Colon (tissue), 2 donors: Measurements from ENCODE around the gene RPS15.

ENCODE experiments used
- FAIRE-seq: peaks from 2 replicates; lab custom pipeline; 2012; peaks lifted over from hg19 to GRCh38; lab: Jason Lieb, UNC
- donor health status: control.
- donor health status: control.

RPS15 gene

GRCh38 chr19:1420590-1420989 lies 17.6 kb upstream of the RPS15 start:
- FAIRE-seq = no peak

GRCh38 chr19:1421218-1421957 lies 16.8 kb upstream of the RPS15 start:
- no peak for FAIRE-seq

- FAIRE-seq = no peak
Observed at GRCh38 chr19:1421958-1422305, 16.3 kb upstream of the RPS15 start.

- no peak for FAIRE-seq
Observed at GRCh38 chr19:1422360-1422759, 15.8 kb upstream of the RPS15 start.

- FAIRE-seq = no peak
Observed at GRCh38 chr19:1422943-1423342, 15.3 kb upstream of the RPS15 start.

GRCh38 chr19:1423436-1424191 lies 14.6 kb upstream of the RPS15 start:
- FAIRE-seq = no peak

GRCh38 chr19:1424192-1424955 lies 13.8 kb upstream of the RPS15 start:
- no peak for FAIRE-seq

GRCh38 chr19:1425102-1425837 lies 12.9 kb upstream of the RPS15 start:
- FAIRE-seq = no peak

GRCh38 chr19:1425902-1426301 lies 12.3 kb upstream of the RPS15 start:
- no peak for FAIRE-seq

GRCh38 chr19:1426736-1427135 lies 11.5 kb upstream of the RPS15 start:
- no peak for FAIRE-seq

GRCh38 chr19:1427221-1427920 lies 10.8 kb upstream of the RPS15 start:
- FAIRE-seq = no peak

- no peak for FAIRE-seq
Observed at GRCh38 chr19:1428738-1429391, 9.3 kb upstream of the RPS15 start.

- FAIRE-seq = no peak
Observed at GRCh38 chr19:1429750-1430149, 8.4 kb upstream of the RPS15 start.

- FAIRE-seq = no peak
Observed at GRCh38 chr19:1430246-1430645, 8.0 kb upstream of the RPS15 start.

GRCh38 chr19:1431759-1432506 lies 6.3 kb upstream of the RPS15 start:
- no peak for FAIRE-seq

GRCh38 chr19:1432507-1432887 lies 5.7 kb upstream of the RPS15 start:
- no peak for FAIRE-seq

- no peak for FAIRE-seq
Observed at GRCh38 chr19:1433119-1434039, 4.8 kb upstream of the RPS15 start.

GRCh38 chr19:1434040-1434366 lies 4.2 kb upstream of the RPS15 start:
- no peak for FAIRE-seq

GRCh38 chr19:1434577-1435060 lies 3.6 kb upstream of the RPS15 start:
- no peak for FAIRE-seq
